NOMO-1 treated with dmso at 0.1 percent for 144 hours (cell line): ENCODE results near the gene CFAP73.
"Not testable (repeated sequence)": the region's sequence is repeated elsewhere in the genome, so short reads cannot be mapped to it uniquely, and the experiment has no call there.

Experiments
- DNase-seq: peaks from one replicate; lab custom pipeline; 2025; ENCODE audit not compliant: unreplicated experiment; lab: John Stamatoyannopoulos, UW

CFAP73 gene

DNA sequence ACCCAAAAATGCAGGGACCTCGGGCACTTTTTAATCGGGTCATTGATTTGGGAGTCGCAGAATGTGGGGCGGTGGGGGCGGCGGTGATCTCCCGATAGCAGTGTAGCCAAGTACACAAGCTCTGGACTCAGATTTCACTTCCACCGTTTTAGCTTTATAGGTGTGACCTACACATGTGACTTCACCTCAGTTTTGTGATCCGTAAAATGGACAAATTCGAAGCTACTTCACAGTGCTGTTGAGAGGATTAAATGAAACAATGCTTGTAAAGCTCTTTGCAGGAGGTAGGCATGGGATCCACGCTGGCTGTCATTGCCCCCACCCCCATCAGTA, 36.5 kb downstream of the CFAP73 start:
- no peak for DNase-seq

DNA sequence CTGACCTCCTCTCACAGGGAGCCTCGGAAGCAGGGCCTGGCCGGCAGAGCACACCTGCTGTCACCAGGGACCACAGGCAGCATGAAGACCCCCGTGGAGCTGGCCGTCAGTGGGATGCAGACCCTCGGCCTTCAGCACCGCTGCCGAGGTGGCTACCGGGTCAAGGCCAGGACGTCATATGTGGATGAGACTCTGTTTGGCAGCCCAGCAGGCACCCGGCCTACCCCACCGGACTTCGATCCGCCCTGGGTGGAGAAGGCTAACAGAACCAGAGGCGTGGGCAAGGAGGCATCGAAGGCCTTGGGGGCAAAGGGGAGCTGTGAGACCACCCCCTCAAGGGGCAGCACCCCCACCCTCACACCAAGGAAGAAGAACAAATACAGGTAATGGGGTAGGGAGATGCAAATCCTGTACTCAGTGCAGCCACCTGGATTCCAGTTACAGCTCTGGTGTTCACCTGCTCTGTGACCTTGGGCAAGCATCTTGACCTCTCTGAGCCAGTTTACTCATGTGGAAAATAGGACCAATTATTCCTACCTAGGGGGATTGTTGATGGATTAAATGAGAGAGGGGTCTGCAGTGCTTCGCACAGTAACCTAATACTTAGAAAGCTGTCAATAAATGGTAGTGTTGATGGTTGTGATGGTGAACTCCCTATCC, 37.3 kb downstream of the CFAP73 start:
- no peak for DNase-seq

DNA sequence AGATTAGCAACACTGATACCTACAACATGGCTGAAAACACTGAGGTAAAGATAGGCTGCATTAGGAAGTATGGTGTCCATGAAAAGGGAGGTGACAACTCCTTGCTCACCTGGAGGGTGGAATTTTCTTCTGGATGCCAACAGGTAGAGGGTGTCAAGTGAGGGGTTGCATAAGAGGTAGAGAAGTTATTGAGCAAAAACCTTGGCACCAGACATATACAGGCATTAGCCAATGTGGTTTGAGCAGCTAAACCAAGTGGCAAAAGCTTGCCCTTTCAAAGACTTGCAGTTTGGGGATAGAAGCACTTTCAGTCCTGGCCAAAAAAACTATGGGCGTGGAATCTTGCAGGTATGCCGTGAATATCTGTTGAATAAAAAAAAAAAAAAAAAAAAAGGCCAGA, 39.8 kb downstream of the CFAP73 start:
- no peak for DNase-seq

DNA sequence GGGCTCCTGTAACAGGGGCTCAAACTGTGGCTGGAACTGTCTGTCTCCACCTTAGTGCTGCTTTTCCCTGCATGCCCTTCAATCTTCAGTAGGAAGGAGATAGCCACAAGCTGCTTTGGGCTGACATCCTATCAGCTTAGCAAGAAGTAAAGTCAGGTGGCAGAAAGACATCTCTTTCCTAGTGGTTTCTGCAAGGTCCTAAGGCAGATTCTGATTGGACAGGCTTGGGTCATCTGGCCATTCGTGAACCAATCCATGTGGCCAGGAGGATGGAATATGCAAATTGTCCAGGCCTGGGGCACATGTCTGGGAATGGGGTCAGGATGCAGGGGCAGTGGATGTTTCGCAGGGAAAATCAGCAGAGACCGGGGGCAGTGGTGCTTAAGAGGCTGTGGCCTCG, 41.2 kb downstream of the CFAP73 start:
- no peak for DNase-seq

DNA sequence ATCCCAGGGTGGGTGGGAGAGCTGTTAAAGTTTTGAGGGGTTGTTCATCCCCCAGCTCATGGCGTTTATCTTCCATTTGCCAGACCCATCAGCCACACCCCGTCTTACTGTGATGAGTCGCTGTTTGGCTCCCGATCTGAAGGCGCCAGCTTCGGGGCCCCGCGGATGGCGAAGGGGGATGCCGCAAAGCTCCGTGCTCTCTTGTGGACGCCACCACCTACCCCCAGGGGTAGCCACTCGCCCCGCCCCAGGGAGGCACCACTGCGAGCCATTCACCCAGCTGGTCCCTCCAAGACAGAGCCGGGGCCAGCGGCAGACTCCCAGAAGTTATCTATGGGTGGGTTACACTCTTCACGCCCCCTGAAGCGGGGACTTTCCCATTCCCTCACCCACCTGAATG, 41.7 kb downstream of the CFAP73 start:
- DNase-seq, result no peak

DNA sequence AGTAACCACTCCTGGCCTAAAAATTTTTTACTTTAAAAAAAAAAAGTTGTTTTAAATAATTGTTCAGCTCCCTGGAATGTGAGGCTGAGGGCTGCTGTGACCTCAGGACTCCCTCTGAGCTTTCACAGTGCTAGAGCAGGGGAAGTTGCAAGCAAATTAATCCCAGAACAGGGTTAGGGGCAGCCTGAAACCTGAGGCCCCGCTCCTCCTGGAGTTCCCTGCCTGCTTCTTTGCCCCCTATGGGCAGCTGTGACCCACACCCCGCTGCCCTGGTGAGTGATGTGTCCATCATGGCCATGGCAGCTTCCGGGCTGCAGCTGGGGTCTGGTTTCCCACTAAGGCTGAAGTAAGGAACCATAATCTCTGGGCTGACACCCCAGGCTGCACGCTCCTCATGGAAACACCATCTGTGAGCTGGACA, 45.5 kb downstream of the CFAP73 start:
- no peak for DNase-seq

DNA sequence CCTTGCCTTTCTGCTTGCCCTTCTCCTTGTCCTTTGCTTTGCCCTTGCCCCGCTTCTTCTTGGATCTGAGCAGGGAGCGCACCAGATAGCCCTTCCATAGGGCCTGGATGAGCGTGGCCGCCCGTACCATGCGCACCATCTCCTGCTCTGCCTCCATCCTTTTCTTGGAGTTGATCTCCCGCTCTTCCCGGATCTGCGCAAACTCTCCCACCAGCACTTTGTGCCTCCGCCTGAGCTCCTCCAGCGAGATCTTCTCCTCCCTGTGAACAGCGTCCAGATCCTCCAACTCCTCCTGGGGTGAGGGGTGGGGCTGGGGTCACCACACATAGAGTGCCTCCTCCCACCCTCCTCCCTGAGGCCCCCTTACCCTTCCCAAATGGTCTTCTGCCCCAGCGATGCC, 46.1 kb downstream of the CFAP73 start:
- DNase-seq, result no peak

DNA sequence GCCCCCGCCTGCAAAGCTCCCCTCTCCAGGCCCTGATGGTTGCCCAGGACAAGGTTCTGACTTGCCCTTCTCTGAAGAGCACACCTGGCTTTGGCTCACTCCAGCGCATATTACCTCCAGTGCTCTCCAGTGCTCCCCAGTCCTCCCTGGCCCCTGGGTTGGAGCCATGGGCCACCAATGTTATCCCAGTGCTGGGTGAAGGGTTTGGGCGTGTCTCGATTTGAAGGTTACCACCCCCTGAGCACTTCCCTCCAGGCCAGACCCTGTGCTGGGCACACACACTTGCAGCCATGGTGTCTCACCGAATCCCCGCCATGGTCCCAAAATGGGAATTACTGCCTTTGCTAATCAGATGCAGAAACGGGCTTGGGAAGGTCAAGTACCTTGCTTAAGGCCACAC, 47.1 kb downstream of the CFAP73 start:
- DNase-seq, result no peak

DNA sequence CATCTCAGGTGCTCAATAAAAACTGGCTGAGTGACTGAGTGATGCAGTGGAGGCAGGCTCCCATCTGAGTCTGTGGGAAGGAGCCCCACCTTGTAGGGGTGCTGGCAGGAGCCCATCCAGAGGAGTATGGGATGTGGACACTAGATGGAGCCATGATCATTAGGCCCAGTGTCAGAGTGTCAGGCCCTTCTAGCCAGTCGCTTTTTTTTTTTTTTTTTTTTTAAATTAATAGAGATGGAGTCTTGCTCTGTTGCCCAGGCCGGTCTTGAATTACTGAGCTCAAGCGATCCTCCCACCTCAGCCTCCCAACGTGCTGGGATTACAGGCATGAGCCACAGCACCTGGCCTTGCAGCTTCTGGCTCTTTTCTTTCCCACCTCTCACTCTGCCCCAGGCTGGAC, 47.5 kb downstream of the CFAP73 start:
- DNase-seq, result peak; percentile 73

DNA sequence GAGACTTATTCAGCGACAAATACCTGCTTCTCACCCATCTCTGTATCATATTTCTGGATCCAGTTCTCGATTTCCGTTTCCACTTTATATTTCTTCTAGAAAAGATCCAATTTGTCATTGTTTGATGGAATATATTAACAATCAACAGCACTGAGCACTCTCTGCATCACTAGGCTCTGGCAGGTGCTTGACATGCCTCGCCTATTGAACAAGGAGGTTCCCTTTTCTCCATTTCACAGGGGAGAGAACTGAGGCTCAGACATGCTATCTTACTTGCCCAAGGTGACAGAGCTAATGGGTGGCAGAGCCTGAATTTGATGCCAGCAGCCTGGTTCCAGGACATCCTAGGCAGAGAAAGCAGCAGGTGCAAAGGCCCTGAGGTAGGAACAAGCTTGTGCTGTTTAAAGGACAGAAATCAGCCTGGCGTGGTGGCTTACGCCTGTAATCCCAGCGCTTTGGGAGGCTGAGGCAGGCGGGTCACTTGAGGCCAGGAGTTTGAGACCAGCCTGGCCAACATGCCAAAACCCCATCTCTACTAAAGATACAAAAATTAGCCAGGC, 48.1 kb downstream of the CFAP73 start:
- DNase-seq, result no peak

DNA sequence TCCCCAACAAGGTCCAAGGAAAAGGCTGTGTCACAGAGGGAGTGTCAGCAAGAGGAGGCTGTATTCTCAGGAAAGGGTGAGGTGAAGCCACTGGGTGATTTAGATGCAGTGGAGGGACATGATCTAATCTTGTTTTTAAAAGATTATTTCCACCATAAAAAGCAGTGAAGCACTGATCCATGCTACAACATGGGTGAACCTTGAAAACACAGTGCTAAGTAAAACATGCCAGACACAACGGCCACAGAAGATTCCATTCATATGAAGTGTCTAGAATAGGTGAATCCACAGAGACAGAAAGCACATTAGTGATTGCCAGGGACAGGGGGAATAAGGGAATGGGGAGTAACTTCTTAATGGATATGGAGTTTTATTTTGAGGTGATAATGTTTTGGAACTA, 48.8 kb downstream of the CFAP73 start:
- DNase-seq, result no peak

DNA sequence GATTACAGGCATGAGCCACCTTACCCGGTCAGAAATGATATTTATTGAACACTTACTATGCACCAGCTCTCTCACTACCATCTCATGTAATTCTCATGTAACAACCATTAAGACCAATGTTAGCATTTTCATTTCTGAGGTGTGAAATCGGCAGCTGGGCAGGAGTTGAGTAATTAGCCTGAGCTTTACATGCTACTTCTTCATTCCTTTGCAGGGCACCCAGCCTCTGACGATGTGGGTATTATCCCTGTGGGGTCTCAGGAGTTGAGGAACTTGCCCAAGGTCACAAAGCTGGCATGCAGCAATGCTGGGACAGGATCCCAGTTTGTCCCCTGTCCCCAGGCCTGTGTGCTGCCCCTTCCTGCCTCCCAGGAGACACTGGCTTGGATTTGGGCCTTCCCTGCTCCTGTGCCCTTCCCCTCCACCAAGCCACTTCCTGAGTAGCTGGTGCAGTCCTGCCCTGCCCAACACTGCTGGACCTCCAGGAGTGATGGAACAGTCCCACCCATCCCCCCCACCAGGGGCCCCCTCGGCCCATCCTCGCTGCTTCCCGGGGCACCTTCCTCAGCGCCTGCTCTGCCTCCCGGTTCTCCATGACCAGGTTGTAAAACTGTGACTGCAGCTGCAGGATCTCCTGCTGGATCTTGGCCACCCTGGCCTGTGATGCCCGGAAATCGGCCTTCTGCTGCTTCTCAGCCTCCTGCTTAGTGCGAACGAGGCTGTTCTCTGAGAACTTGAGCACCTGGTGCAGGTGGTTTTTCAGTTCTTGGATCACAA, 50.7 kb downstream of the CFAP73 start:
- peak; percentile 12 for DNase-seq

DNA sequence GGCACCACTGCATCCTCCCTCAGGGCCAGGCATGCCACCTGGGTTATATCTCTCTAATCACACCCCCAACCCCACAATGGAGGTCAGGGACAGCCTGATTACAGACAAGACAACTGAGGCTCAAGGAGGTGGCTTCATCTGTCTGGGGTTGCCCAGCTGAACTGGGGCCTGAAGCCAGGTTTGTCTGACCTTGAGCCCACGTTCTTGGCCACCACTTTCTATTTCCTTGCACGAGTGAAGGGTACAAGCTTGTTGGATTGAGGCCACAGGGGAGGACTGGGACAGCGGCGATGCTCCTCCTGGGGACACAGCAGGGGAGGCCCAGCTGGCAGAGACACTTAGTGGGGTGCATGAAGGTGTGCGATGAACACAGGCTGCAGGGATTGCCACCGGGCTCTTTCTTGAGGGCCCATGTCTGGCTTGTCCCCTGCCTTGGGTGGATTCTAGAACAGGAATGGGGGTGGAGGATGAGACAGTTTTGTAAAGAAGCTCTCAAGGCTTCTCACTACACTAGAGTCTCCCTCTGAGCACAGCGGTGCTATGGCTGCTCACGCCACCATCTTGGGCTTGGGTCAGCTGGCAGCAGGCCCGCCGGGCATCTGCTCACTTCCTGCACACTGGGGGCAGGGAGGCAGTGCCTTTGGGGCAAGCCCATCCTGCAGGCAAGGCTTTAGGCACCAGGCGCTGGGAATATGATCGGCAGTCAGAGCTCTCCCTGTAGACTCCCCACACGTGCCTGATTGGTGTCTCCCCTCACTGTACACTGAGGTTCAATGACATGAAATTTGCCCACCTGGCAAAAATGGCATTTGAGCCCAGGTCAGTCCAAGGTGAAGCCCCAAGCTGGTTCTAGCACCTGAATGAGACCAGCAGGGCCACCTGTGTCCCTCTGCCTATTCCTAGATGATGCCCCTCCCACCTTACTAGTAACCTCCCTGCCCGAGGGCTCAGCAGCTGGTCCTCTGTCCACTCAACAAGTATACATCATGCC, 52.0 kb downstream of the CFAP73 start:
- no peak for DNase-seq

DNA sequence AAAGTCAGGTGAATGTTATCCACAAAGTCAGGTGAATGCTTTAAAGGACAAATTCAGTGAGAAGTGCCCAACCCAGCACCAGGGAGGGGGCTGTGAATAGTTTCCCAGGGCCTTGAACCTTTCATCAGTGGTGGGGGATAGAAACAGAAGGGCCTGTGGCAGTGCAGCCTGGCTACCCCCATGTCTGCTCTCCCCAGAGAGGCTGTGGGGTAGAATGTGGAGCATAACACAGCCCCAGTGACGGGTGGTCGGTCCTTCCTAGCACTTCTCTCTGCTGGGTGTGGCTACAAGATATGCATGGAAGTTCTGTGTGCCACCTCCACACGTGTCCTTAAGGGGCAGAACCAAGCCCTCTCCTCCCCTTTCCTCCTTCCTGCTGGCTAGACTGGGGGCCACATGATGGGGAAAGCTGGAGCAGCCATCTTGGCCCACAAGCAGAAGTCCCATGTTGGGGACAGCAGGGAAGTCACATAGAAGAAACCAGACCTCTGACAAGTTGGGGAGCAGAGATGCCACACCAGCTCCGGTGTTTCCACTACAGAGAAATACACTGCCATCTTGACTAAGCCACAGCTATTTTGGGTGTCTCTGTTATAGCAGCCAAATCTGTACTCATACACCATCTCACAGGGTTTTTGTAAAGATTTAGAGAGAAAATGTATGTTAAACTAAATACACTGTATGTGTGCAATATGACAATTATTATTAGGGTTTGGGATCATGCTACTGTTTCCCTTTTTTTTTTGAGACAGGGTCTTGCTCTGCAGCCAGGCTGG, 53.0 kb downstream of the CFAP73 start:
- DNase-seq, result no peak

DNA sequence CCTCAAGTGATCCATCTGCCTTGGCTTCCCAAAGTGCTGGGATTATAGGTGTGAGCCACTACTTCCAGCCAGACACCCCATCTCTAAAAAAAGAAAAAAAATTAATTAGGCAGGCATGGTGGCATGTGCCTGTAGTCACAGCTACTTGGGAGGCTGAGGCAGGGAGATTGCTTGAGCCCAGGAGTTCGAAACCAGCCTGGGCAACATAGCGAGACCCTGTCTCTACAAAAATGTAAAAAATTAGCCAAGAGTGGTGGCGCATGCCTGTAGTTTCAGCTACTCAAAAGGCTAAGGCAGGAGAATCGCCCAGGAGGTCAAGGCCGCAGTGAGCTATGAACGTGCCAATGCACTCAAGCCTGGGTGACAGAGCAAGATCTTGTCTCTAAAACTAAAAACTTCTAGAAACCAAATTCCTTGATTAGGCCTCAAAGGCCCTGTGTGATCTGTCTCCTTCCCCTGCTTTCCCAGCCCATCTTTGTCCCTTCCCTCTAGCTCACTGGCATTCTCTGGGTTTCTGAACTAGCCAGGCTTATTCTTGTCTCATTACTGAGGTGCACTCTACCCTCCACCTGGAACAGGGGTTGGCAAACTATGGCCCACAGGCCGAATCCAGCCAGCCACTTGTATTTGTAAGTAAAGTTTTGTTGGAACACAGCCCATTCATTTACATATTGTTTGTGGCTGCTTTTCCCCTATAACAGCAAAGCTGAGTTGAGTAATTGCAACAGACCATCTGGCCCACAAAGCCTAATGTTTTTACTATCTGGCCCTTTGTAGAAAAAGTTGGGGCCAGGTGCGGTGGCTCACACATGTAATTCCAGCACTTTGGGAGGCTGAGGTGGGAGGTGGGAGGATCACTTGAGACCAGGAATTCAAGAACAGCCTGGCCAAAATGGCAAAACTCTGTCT, 54.6 kb downstream of the CFAP73 start:
- no peak for DNase-seq

DNA sequence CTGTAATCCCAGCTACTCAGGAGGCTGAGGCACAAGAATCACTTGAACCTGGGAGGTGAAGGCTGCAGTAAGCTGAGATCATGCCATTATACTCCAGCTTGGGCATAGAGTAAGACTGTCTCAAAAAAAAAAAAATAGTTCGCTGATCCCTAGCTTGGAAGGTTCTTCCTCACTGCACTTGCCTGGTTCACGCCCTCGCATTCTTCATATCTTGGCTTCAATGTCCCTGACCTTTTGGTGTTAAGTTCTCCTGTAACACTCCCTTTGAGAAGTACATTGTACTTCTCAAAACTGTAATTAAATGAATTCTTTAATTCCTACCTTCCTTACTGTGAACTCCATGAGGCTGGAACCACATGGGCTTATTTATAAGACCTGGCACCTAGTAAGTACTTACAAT, 55.3 kb downstream of the CFAP73 start:
- DNase-seq, result no peak

DNA sequence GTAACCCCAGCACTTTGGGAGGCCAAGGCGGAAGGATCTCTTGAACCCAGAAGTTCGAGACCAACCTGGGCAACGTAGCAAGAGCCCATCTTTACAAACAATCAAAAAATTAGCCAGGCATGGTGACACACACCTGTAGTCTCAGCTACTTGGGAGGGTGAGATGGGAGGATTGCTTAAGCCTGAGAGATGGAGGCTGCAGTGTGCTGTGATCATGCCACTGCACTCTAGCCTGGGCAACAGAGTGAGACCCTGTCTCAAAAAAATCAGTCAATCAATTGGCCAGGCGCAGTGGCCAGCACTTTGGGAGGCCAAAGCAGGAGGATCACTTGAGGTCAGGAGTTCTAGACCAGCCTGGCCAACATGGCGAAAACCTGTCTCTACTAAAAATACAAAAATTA, 57.3 kb downstream of the CFAP73 start:
- not testable (repeated sequence) for DNase-seq

DNA sequence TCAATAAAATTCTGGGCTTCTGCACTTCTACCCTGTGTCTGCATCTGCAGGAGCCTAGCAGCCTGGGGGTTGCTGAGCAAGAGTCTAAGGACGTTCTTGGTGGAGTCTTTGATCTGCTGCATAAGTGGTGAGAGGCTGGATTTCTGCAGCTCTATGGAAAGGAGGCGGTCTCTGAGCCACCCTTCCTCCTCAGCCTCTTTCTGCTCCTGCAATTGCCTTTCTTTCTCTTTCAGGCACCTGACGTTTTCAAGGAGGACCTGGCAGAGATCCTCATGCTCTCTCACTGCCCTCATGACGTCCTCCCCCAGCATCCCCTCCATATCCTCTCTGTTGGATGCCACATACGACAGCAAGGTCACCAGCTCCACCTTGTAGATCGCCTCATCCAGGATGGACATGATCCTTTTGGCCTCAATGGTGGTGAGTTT, 58.1 kb downstream of the CFAP73 start:
- peak; percentile 24 for DNase-seq
